ENCODE results near the gene MTHFD1L.

GRCh38 chr6:150848400-150848799 lies 17.1 kb upstream of the MTHFD1L start:
- TF ChIP-seq POLR2A (IDR thresholded peaks at IDR 0.05; ENCODE audit: low read depth, low read length) = no peak
- TF ChIP-seq CTCF (IDR thresholded peaks at IDR 0.05; ENCODE audit: extremely low read depth in 1 of 2, insufficient read depth in 1 of 2, low read depth in 1 of 2, low read length in 2 of 2) = no peak
- no peak for TF ChIP-seq EZH2 (IDR thresholded peaks at IDR 0.05; ENCODE audit: borderline replicate concordance, low read depth, low read length, severe bottlenecking)
- TF ChIP-seq JUN (IDR thresholded peaks at IDR 0.05; ENCODE audit: borderline replicate concordance, insufficient read depth, insufficient read length, low read depth) = no peak
- no peak for TF ChIP-seq POLR2AphosphoS5 (IDR thresholded peaks at IDR 0.05; ENCODE audit: insufficient read depth, low read depth, low read length)
- no peak for TF ChIP-seq MYC (IDR thresholded peaks at IDR 0.05; ENCODE audit: low read depth, low read length)
- TF ChIP-seq, protein P1, sequence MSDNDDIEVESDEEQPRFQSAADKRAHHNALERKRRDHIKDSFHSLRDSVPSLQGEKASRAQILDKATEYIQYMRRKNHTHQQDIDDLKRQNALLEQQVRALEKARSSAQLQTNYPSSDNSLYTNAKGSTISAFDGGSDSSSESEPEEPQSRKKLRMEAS (IDR thresholded peaks at IDR 0.05; ENCODE audit: insufficient read depth, insufficient read length) = no peak
- TF ChIP-seq GATA2 (IDR thresholded peaks at IDR 0.05; ENCODE audit: insufficient read depth, insufficient read length, low read depth, low read length) = no peak
